ENCODE measurements around the gene JMJD8. TPM values are rescaled to one million over a fixed set of nuclear protein-coding genes. Genes with fewer than 3 reads are reported as not detected.

The JMJD8 gene
- total RNA-seq, 2 experiments from 2014 or later = 18.2 to 20.5 TPM

DNA sequence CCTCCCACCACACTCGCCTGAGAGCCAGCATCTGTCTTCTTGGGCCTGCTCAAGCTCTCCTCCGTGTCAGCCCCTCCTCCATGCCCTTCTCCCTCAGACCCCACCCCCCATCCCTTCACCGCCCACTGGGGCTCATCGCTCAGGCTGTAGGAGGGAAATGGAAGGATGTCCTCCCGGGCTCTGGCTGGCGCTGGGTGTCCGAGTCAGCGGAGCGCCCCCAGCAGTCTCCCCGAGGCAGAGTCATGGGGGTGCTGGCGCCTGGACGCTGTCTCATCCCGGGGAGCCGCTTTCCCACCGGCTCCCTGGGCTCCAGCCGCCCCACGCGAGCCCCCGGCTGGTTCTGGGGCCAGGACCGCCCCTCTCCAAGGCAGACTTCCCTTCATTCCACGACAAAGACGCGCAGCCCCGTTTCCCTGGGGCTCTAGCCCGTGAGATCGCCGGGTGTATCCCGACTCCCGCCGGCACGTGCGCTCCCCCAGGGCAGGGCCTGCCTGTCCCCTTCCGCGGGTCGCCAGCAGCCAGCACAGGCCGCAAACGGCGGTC lies 36.4 kb upstream of the JMJD8 start:
- intact Hi-C loops (cut with micrococcal nuclease) = loop anchor here (2.0 to 5.0 kb wide), 2 partner anchors 20 to 38 kb away; partner anchors contain the start of genes CIAO3, JMJD8 and STUB1
- Mint-ChIP-seq H3K9me3 (no peaks in the 10 kb centered on the region), H3K36me3 (ENCODE audit: low read depth) (no peaks in the 10 kb centered on the region), H3K4me3 (peak overlapping the region; percentile 82), H3K27me3 (ENCODE audit: low read depth) (peaks cover 2% of the 10 kb centered on the region), H3K27ac (peak overlapping the region; percentile 69), H3K4me1 (ENCODE audit: low read depth) (peaks cover 17% of the 10 kb centered on the region)
- CTCF ChIA-PET = interaction anchor here (0.7 to 3.7 kb wide), 8 partner anchors 9 to 122 kb away, joined by 3 to 25 read pairs (median 4); partner anchors contain the start of gene CIAO3
- DNase-seq = peak; percentile 73

DNA sequence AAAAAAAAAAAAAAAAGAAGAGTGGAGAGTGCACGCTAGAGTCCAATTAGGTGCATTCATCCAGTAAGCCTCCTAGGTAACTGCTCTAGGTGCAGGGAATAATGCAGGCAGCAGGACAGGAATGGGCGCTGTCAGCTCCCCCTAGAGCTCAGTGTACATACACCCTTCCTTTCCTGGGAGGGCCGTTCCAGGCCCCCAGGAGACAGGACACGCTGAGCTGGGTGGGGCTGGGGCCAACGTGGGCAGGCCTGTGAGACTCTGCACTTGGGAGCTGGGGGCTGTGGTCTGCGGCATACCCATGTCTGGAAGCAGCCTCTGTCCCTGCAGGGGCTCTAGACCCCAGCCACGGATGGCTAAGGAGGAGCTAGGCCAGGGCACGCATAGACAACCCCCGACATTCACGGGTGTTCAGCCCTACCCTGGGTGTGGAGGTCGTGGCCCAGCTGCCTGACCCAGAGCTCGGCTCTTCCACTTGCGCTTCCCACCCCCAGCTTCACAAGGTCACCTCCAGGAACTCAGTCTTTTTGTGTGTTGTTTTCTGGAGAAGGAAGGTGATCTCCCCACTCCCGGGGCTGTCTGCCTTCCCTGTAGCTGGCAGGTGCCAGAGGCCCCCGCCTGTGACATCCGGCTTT lies 35.8 kb upstream of the JMJD8 start:
- intact Hi-C loops (cut with micrococcal nuclease) = loop anchor here (2.0 to 5.0 kb wide), 2 partner anchors 21 to 38 kb away; partner anchors contain the start of genes CIAO3, JMJD8 and STUB1
- DNase-seq = no peak
- Mint-ChIP-seq H3K4me1 (ENCODE audit: low read depth) (peaks cover 17% of the 10 kb centered on the region), H3K9me3 (no peaks in the 10 kb centered on the region), H3K27me3 (ENCODE audit: low read depth) (peaks cover 2% of the 10 kb centered on the region), H3K4me3 (peak overlapping the region; percentile 82), H3K27ac (peak overlapping the region; percentile 69), H3K36me3 (ENCODE audit: low read depth) (no peaks in the 10 kb centered on the region)
- CTCF ChIA-PET = interaction anchor here (0.7 to 3.7 kb wide), 7 partner anchors 8 to 86 kb away, joined by 3 to 25 read pairs (median 5); partner anchors contain the start of gene CIAO3

GRCh38 chr16:718922-719321 lies 34.8 kb upstream of the JMJD8 start:
- Mint-ChIP-seq H3K27ac (no peak overlapping the region), H3K27me3 (ENCODE audit: low read depth) (peaks cover 6% of the 10 kb centered on the region), H3K9me3 (no peaks in the 10 kb centered on the region), H3K4me1 (ENCODE audit: low read depth) (peaks cover 17% of the 10 kb centered on the region), H3K36me3 (ENCODE audit: low read depth) (no peaks in the 10 kb centered on the region), H3K4me3 (peak overlapping the region; percentile 55)
- intact Hi-C loops (cut with micrococcal nuclease) = no loop called here
- CTCF ChIA-PET = no interaction called here
- DNase-seq = no peak

- peaks cover 8% of the 10 kb centered on the region for H3K27me3 Mint-ChIP-seq (ENCODE audit: low read depth)
- H3K9me3 Mint-ChIP-seq = no peaks in the 10 kb centered on the region
- H3K36me3 Mint-ChIP-seq (ENCODE audit: low read depth) = no peaks in the 10 kb centered on the region
- H3K27ac Mint-ChIP-seq = no peak overlapping the region
- CTCF ChIA-PET = no interaction called here
- DNase-seq = no peak
- no peak overlapping the region for H3K4me3 Mint-ChIP-seq
- H3K4me1 Mint-ChIP-seq (ENCODE audit: low read depth) = peaks cover 16% of the 10 kb centered on the region
- intact Hi-C loops (cut with micrococcal nuclease) = no loop called here
These were observed 34.3 kb upstream of the JMJD8 start for GRCh38 chr16:718389-718788.

DNA sequence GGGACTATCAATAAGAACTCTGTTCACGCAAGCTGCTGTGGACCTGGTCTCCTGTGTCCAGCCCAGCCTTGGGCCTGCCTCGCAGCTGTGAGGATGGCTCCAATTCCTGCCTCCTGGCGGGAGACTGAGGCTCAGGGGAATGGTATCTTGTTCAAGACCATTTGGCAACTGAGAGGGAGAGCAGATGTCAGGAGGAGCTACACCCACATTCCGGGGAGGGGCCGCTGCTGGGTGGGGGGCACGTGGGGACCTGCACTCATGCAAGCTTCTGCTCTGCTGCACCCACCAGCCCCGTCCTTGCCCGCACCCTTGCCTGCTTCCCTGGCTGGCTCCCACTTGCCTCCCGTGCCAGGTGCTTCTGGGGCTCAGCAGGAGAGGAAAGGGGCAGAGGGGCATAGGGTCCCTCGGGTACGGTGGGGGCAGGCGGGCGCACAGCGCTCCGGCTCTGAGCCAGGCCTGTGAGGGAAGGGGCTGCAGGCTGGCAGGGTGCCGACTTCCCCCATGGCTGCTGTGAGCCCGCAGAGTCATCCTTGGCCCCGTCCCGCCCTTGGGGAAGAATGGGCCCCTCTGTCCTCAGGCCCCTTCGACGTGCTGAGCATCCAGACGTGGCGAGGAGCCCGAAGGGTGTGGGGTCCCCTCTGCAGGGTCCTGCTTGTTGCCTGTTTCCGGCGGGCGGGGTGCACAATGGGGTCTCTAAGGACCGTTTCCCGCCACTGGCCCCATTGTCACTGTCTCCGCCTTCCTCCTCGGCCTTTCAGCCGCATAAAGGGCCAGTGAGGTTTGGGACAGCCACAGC lies 33.5 kb upstream of the JMJD8 start:
- Mint-ChIP-seq H3K27me3 (ENCODE audit: low read depth) (peaks cover 12% of the 10 kb centered on the region), H3K36me3 (ENCODE audit: low read depth) (no peaks in the 10 kb centered on the region), H3K4me3 (no peak overlapping the region), H3K27ac (no peak overlapping the region), H3K4me1 (ENCODE audit: low read depth) (peaks cover 16% of the 10 kb centered on the region), H3K9me3 (no peaks in the 10 kb centered on the region)
- DNase-seq = no peak
- intact Hi-C loops (cut with micrococcal nuclease) = no loop called here
- CTCF ChIA-PET = no interaction called here

- no peak for DNase-seq
- H3K27ac Mint-ChIP-seq = no peak overlapping the region
- intact Hi-C loops (cut with micrococcal nuclease) = no loop called here
- H3K27me3 Mint-ChIP-seq (ENCODE audit: low read depth) = peaks cover 13% of the 10 kb centered on the region
- H3K36me3 Mint-ChIP-seq (ENCODE audit: low read depth) = no peaks in the 10 kb centered on the region
- CTCF ChIA-PET = interaction anchor here (1.4 to 1.7 kb wide), 3 partner anchors 9 to 68 kb away, joined by 3 to 7 read pairs (median 3); partner anchors contain the start of gene CCDC78
- H3K9me3 Mint-ChIP-seq = no peaks in the 10 kb centered on the region
- peaks cover 16% of the 10 kb centered on the region for H3K4me1 Mint-ChIP-seq (ENCODE audit: low read depth)
- H3K4me3 Mint-ChIP-seq = no peak overlapping the region
These were observed 32.7 kb upstream of the JMJD8 start for GRCh38 chr16:716768-717325.

- no peaks in the 10 kb centered on the region for H3K9me3 Mint-ChIP-seq
- DNase-seq = no peak
- H3K27me3 Mint-ChIP-seq (ENCODE audit: low read depth) = peaks cover 17% of the 10 kb centered on the region
- H3K27ac Mint-ChIP-seq = no peak overlapping the region
- intact Hi-C loops (cut with micrococcal nuclease) = no loop called here
- H3K4me1 Mint-ChIP-seq (ENCODE audit: low read depth) = peaks cover 16% of the 10 kb centered on the region
- CTCF ChIA-PET = interaction anchor here (1.2 to 1.7 kb wide), 5 partner anchors 10 to 68 kb away, joined by 3 to 7 read pairs (median 3); partner anchors contain the start of gene CCDC78
- no peaks in the 10 kb centered on the region for H3K36me3 Mint-ChIP-seq (ENCODE audit: low read depth)
- peak overlapping the region; percentile 53 for H3K4me3 Mint-ChIP-seq
These were observed 32.0 kb upstream of the JMJD8 start for GRCh38 chr16:716200-716568.

- Mint-ChIP-seq H3K27me3 (ENCODE audit: low read depth) (peaks cover 19% of the 10 kb centered on the region), H3K4me3 (peak overlapping the region; percentile 53), H3K4me1 (ENCODE audit: low read depth) (peaks cover 16% of the 10 kb centered on the region), H3K36me3 (ENCODE audit: low read depth) (no peaks in the 10 kb centered on the region), H3K27ac (no peak overlapping the region), H3K9me3 (no peaks in the 10 kb centered on the region)
- DNase-seq = no peak
- intact Hi-C loops (cut with micrococcal nuclease) = no loop called here
- CTCF ChIA-PET = interaction anchor here (1.2 to 1.7 kb wide), 5 partner anchors 10 to 69 kb away, joined by 3 to 7 read pairs (median 3); partner anchors contain the start of gene CCDC78
These were observed 31.5 kb upstream of the JMJD8 start for GRCh38 chr16:715477-716199.

DNA sequence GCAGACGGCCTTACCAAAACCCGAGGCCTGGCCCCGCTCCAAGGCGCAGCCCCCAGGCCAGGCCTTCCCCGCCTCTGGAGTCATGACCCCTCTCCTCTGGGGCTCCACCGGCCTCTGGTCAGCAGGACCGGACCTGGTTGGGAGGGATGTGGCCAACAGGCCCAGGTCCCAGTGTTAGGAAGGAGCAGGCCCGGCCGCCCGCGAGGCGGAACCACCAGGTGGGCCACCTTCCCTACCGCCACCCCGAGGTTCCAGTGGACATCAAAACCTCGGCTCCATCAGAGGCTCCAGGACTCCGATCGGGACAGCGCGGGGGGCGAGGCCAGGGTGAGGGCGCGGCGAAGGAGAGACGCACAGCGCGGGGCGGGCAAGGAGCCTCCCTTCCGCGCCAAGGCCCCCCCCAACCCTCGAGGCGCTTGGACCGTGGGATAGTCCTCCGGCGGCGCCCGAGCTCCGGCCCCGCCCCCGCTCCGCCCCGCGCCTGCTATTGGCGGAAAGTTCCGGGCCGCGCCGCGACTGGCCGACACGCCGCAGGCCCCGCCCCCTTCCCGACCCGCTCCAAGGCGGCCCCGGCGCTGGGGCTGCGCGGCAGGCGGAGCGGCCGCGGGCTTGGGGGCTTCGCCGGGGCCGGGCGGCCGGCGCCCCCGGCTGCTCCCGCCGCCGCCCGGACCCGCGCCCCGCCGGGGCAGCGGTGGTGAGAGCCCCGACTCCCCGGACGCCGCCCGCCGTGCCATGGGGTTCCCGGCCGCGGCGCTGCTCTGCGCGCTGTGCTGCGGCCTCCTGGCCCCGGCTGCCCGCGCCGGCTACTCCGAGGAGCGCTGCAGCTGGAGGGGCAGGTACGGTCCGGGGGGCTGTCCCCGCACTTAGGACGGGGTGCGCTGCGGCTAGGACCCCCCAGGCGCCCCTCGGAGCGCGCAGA lies 30.7 kb upstream of the JMJD8 start, which contains the start of gene METRN:
TSS of gene METRN (plus strand) at position 561 of the 919 bp plus-strand sequence. CDS start at position 733, 172 bp downstream.
- peak within 1 kb of the TSS; percentile 53 for H3K4me3 Mint-ChIP-seq
- intact Hi-C loops (cut with micrococcal nuclease) = loop anchor here (5.0 kb wide), 1 partner anchor 342 kb away; no protein-coding TSS in a partner anchor
- no peaks in the 10 kb centered on the region for H3K9me3 Mint-ChIP-seq

DNA sequence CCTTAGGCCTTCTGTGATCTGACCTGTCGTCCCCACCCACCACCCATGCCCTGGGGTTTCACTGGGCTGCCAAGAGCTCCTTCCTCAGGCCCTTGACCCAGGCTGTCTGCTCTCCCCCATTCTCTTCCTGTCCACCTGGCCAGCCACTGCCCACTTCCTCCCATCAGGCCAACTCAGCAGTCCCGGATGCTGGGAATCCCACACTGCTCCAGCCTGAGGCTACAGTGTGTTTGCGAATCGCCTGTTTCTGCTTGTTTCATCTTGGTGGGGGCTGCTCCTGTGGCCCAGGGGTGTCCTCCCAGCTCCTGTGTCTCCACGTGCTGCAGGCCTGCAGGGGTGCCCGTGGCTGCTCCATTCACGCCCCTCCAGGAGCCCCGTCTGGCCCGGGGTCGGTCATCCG lies 29.9 kb upstream of the JMJD8 start:
- CTCF ChIA-PET = interaction anchor here (0.6 to 2.8 kb wide), 3 partner anchors 38 to 76 kb away, joined by 3 to 55 read pairs (median 4); partner anchors contain the start of genes CHTF18 and RPUSD1
- Mint-ChIP-seq H3K4me1 (ENCODE audit: low read depth) (peaks cover 4% of the 10 kb centered on the region), H3K9me3 (no peaks in the 10 kb centered on the region), H3K27ac (no peak overlapping the region), H3K4me3 (no peak overlapping the region), H3K36me3 (ENCODE audit: low read depth) (no peaks in the 10 kb centered on the region), H3K27me3 (ENCODE audit: low read depth) (peaks cover 27% of the 10 kb centered on the region)
- DNase-seq = no peak
- intact Hi-C loops (cut with micrococcal nuclease) = loop anchor here (5.0 kb wide), 1 partner anchor 343 kb away; no protein-coding TSS in a partner anchor

More for the DNA sequence above, 30.7 kb upstream of the JMJD8 start, which contains the start of gene METRN:
- Mint-ChIP-seq H3K27me3 (ENCODE audit: low read depth) (peaks cover 22% of the 10 kb centered on the region), H3K4me1 (ENCODE audit: low read depth) (peaks cover 10% of the 10 kb centered on the region), H3K27ac (no peak within 1 kb of the TSS), H3K36me3 (ENCODE audit: low read depth) (no peaks in the 10 kb centered on the region)
- CTCF ChIA-PET = interaction anchor here (1.2 to 1.7 kb wide), 3 partner anchors 19 to 70 kb away, joined by 3 to 7 read pairs (median 4); no protein-coding TSS in a partner anchor
- DNase-seq = peak; percentile 87

Data from activated naive CD4-positive, alpha-beta T cell treated with anti-CD3 and anti-CD28 coated beads for 36 hours (primary cell).